Keratinocyte (primary cell): Measurements from ENCODE around the gene TNNT1. TPM values are rescaled to one million over a fixed set of nuclear protein-coding genes. Genes with fewer than 3 reads are reported as not detected.

Experiments
- DNase-seq: peaks from one replicate; pipeline ENCODE4 v3.0.0-alpha.2; 2011; ENCODE audit warnings: low read depth, missing footprints, low spot score
- FAIRE-seq: peaks from 2 replicates; lab custom pipeline; 2011; peaks lifted over from hg19 to GRCh38; lab: Jason Lieb, UNC
- H2AFZ ChIP-seq: 2 replicates; pipeline ENCODE4 v1.6.0; 2012; ENCODE audit warnings: low read length, control low read depth, inconsistent platforms; ENCODE audit not compliant: control insufficient read depth
- H3K27ac ChIP-seq: 2 replicates; pipeline ENCODE4 v1.5.1; 2011; ENCODE audit warnings: low read length; ENCODE audit not compliant: control insufficient read depth, insufficient read depth
- H3K27me3 ChIP-seq: 3 replicates; pipeline ENCODE4 v1.6.0; 2011; ENCODE audit warnings: low read length; ENCODE audit not compliant: control insufficient read depth, insufficient read depth; ENCODE audit errors: extremely low read depth
- H3K36me3 ChIP-seq, 2 experiments: 2 replicates in 1 of 2; 3 replicates in 1 of 2; pipeline ENCODE4 v1.5.1; 2011; ENCODE audit warnings: low read length in 2 of 2, mild to moderate bottlenecking in 1 of 2; ENCODE audit not compliant: control insufficient read depth in 2 of 2, insufficient read depth in 2 of 2; ENCODE audit errors: extremely low read depth in 1 of 2
- H3K4me1 ChIP-seq: 3 replicates; pipeline ENCODE4 v1.5.1; 2011; ENCODE audit warnings: low read length; ENCODE audit not compliant: control insufficient read depth, insufficient read depth; ENCODE audit errors: extremely low read depth
- H3K4me2 ChIP-seq: 3 replicates; pipeline ENCODE4 v1.6.0; 2011; ENCODE audit warnings: low read depth, low read length; ENCODE audit not compliant: control insufficient read depth, insufficient read depth; ENCODE audit errors: extremely low read depth
- H3K4me3 ChIP-seq, 3 experiments: fragments of 200-600 bp in 1 of 3; sonication (generic) in 1 of 3; 2 replicates in 2 of 3; 3 replicates in 1 of 3; pipeline ENCODE4 v1.5.1; 2011 to 2016; ENCODE audit warnings: low read length in 3 of 3, mild to moderate bottlenecking in 3 of 3, control low read depth in 2 of 3, inconsistent platforms in 1 of 3, low read depth in 1 of 3, mixed read lengths in 1 of 3, mixed run types in 1 of 3, moderate library complexity in 1 of 3; ENCODE audit not compliant: control insufficient read depth in 2 of 3, insufficient read depth in 2 of 3; ENCODE audit errors: extremely low read depth in 1 of 3
- H3K79me2 ChIP-seq: 2 replicates; pipeline ENCODE4 v1.6.0; 2012; ENCODE audit warnings: low read length; ENCODE audit not compliant: control insufficient read depth, insufficient read depth
- H3K9ac ChIP-seq: 3 replicates; pipeline ENCODE4 v1.6.0; 2011; ENCODE audit warnings: low read length; ENCODE audit not compliant: control insufficient read depth, insufficient read depth; ENCODE audit errors: extremely low read depth
- H3K9me1 ChIP-seq: 3 replicates; pipeline ENCODE4 v1.6.0; 2011; ENCODE audit warnings: low read length; ENCODE audit not compliant: control insufficient read depth, insufficient read depth; ENCODE audit errors: extremely low read depth
- H3K9me3 ChIP-seq: 2 replicates; pipeline ENCODE4 v1.5.1; 2012; ENCODE audit warnings: low read depth, low read length; ENCODE audit not compliant: control insufficient read depth
- H4K20me1 ChIP-seq: 3 replicates; pipeline ENCODE4 v1.6.0; 2011; ENCODE audit warnings: low read length; ENCODE audit not compliant: control insufficient read depth, insufficient read depth; ENCODE audit errors: extremely low read depth
- CTCF ChIP-seq, 3 experiments: IDR thresholded peaks in 1 of 3; conservative IDR thresholded peaks in 1 of 3; optimal IDR thresholded peaks in 1 of 3; 2 replicates in 2 of 3; 3 replicates in 1 of 3; pipeline versions ENCODE3 to v1.5.1; 2011; ENCODE audit warnings: low read length in 3 of 3, mild to moderate bottlenecking in 3 of 3, moderate library complexity in 2 of 3, control low read depth in 1 of 3, inconsistent platforms in 1 of 3; ENCODE audit not compliant: insufficient read depth in 2 of 3; ENCODE audit errors: extremely low read depth in 1 of 3
- EZH2 ChIP-seq: IDR thresholded peaks from one replicate; pipeline ENCODE4 v1.6.1; 2012; ENCODE audit warnings: inconsistent platforms, mild to moderate bottlenecking, low read length, moderate library complexity
- dilution Hi-C: fragments of 300-500 bp; cut with MboI; formaldehyde crosslinking; loops from one replicate; pipeline ENCODE4 v1.7.0; 2020; ENCODE audit warnings: low sequenced_read_pairs; ENCODE audit not compliant: extremely low pct_ligation_motif_present
- polyA plus RNA-seq, 5 experiments: library from polyadenylated mRNA; depleted of rRNA in 3 of 5; stranded (reverse) in 3 of 5; stranded (forward) in 1 of 5; unstranded in 1 of 5; fragments of >200 nt; gene quantifications; 1 replicate in 1 of 5; 2 replicates in 3 of 5; 3 replicates in 1 of 5; pipeline versions ENCODE4 v1.2.1 to v1.2.3, GENCODE V29; 2011 to 2012; ENCODE audit warnings: missing spikeins in 2 of 5, low read depth in 1 of 5, low replicate concordance in 1 of 5

The TNNT1 gene
- polyA plus RNA-seq, 1 donor (not counting 4 experiments of a cell fraction or from before 2014, with no cell fraction given), result 99.6 TPM

DNA sequence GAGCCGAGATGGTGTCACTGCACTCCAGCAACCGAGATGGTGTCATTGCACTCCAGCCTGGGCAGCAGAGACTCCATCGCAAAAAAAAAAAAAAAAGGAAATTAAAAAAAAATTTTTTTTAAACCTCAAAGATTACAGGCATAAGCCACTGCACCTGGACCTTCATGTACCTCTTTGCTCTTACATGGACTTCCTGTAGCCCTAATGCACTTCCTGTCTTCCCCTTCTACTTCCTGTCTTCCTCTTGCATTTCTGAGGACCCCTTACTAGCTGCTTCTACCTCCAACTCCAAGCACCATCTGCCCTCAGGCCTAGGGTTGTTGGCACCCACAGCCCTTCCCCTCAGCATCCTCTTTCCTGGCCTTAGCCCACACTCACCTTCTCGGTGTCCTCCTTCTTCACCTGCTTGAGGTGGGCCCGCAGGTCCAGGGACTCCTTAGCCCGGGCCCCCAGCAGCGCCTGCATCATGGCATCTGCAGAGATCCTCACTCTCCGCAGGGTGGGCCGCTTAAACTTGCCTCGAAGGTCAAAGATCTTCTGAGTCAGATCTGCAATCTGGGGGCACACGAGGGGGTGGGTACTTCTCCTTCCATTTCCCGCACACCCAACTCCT, 4.8 kb upstream of the TNNT1 start:
- no peak for DNase-seq
- no peak for FAIRE-seq
- Histone ChIP-seq H4K20me1 (no peaks in the 10 kb centered on the region), H3K4me1 (peaks cover 5% of the 10 kb centered on the region), H3K27ac (no peak overlapping the region), H3K4me2 (no peak overlapping the region), H3K9me3 (no peaks in the 10 kb centered on the region), H3K9me1 (no peaks in the 10 kb centered on the region), H3K36me3 (no peaks in the 10 kb centered on the region), H3K4me3 (no peak overlapping the region), H3K9ac (no peak overlapping the region), H3K27me3 (no peaks in the 10 kb centered on the region), H2AFZ (no peak overlapping the region), H3K79me2 (no peaks in the 10 kb centered on the region)
- dilution Hi-C loops, result no loop called here
- TF ChIP-seq EZH2 (no peak), CTCF (optimal IDR thresholded peaks at IDR 0.05 in 1 of 3, IDR thresholded peaks at IDR 0.05 in 1 of 3, conservative IDR thresholded peaks at IDR 0.05 in 1 of 3; ENCODE audit: extremely low read depth in 1 of 3, insufficient read depth in 2 of 3, low read length in 3 of 3) (no peak)

DNA sequence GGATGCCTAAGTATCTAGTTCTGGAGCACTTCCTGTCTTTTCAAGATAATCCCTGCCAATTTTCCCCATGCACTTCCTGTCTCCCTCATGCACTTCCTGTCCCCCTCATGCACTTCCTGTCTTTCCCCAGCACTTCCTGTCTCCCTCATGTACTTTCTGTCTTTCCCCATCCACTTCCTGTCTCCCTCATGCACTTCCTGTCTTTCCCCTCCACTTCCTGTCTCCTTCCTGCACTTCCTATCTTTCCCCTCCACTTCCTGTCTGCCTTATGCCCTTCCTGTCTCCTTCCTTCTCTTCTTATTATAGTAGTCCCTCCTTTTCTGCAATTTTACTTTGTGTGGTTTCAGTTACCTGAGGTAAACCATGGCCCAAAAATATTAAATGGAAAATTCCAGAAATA, 3.0 kb upstream of the TNNT1 start:
- Histone ChIP-seq H3K36me3 (no peaks in the 10 kb centered on the region), H3K9me1 (no peaks in the 10 kb centered on the region), H3K4me1 (no peaks in the 10 kb centered on the region), H3K27ac (no peak overlapping the region), H3K4me2 (no peak overlapping the region), H3K27me3 (no peaks in the 10 kb centered on the region), H4K20me1 (no peaks in the 10 kb centered on the region), H3K4me3 (no peak overlapping the region), H3K9me3 (no peaks in the 10 kb centered on the region), H3K9ac (no peak overlapping the region), H2AFZ (peak overlapping the region; percentile 75), H3K79me2 (no peaks in the 10 kb centered on the region)
- dilution Hi-C loops, result no loop called here
- TF ChIP-seq EZH2 (no peak), CTCF (optimal IDR thresholded peaks at IDR 0.05 in 1 of 3, IDR thresholded peaks at IDR 0.05 in 1 of 3, conservative IDR thresholded peaks at IDR 0.05 in 1 of 3; ENCODE audit: extremely low read depth in 1 of 3, insufficient read depth in 2 of 3, low read length in 3 of 3) (no peak)
- no peak for DNase-seq
- FAIRE-seq, result peak; percentile 66
